ENCODE results near the gene TAC3.

TAC3 gene

DNA sequence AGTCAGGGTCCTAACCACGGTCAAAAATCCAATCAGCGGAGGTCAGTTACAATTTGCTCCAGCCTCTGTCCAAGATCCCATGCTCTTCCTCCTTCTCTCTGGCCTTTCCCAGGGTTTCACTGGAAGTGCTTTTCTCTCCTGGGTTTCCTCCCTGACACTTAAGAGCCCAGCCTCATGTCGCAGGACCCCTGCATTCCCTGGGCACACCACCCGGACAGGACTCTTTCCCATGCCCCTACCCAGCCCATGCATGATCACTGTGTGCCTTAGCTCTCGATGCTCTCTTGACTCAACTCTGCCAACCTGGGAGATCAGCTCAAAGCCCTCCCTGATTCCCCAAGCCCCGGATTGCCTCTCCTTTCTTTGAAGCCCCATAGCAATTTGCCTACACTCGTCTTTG lies 15.5 kb upstream of the TAC3 start:
- ATAC-seq, result no peak
- TF ChIP-seq, protein P1, sequence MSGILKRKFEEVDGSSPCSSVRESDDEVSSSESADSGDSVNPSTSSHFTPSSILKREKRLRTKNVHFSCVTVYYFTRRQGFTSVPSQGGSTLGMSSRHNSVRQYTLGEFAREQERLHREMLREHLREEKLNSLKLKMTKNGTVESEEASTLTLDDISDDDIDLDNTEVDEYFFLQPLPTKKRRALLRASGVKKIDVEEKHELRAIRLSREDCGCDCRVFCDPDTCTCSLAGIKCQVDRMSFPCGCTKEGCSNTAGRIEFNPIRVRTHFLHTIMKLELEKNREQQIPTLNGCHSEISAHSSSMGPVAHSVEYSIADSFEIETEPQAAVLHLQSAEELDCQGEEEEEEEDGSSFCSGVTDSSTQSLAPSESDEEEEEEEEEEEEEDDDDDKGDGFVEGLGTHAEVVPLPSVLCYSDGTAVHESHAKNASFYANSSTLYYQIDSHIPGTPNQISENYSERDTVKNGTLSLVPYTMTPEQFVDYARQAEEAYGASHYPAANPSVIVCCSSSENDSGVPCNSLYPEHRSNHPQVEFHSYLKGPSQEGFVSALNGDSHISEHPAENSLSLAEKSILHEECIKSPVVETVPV (CRISPR knock-in tag; IDR thresholded peaks at IDR 0.05), result no peak
- TF ChIP-seq ESRRG (CRISPR knock-in tag; IDR thresholded peaks at IDR 0.05), result no peak
- no peak for TF ChIP-seq RARB (CRISPR knock-in tag; IDR thresholded peaks at IDR 0.05)
- no peak for TF ChIP-seq BACH2 (CRISPR knock-in tag; IDR thresholded peaks at IDR 0.05; ENCODE audit: borderline replicate concordance)
- TF ChIP-seq ISL1 (CRISPR knock-in tag; IDR thresholded peaks at IDR 0.05), result no peak
- no peak for TF ChIP-seq CSDC2 (CRISPR knock-in tag; IDR thresholded peaks at IDR 0.05)
- no peak for TF ChIP-seq TOX (CRISPR knock-in tag; IDR thresholded peaks at IDR 0.05; ENCODE audit: borderline replicate concordance)
- TF ChIP-seq OSR1 (CRISPR knock-in tag; IDR thresholded peaks at IDR 0.05), result no peak

DNA sequence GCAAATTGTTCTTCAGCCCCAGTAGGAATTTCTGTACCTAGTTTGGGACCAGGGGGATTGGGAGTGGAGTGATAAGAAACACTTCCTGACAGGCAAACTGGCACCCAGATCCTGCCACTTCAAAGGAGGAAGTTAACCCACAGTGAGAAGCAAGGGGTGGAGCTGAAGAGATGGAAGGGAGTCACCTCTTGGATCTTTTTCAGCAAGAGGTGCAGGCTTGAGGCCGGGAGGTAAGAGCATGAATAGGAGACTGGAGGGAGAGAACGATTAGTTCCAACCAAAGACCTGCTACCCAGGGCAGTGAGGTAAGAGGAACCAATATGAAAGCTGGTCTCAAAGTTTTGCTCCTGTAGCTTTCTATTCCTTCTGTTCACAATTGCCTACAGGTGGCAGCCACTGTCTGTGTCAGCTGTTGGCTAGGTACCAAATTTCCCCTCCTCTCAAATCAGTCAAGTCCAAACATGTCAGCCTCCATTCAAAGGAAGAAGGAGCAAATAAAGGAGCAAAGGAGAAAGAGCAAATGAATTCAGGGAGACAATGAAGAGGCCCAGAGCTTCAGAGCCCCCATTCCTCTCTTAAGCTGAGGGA lies 14.9 kb upstream of the TAC3 start:
- TF ChIP-seq ZC3H10 (CRISPR knock-in tag; IDR thresholded peaks at IDR 0.05) (no peak), ARNTL (CRISPR knock-in tag; IDR thresholded peaks at IDR 0.05; ENCODE audit: borderline replicate concordance, low read depth) (no peak), ESRRG (CRISPR knock-in tag; IDR thresholded peaks at IDR 0.05) (no peak), PPARA (CRISPR knock-in tag; IDR thresholded peaks at IDR 0.05; ENCODE audit: borderline replicate concordance) (no peak)
- ATAC-seq, result no peak

DNA sequence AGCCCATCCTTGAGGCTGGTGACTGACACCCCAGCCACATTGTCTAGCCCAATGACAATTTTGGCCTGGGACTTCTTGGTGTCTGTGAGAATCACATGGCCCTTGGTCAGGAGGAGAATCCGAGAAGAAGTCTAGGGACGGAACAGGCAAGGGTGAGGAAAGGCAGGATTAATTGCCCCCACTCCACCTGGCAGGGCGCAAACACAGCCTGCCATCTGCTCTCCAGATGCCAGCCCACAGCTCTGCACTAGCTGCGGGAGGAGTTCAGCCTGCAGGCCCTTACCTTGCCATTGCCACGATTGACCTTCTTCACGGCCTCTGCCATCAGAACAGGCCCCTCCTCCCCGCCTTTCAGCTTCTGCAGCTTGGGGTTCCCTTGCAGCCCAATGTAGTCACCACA lies 13.1 kb upstream of the TAC3 start:
- ATAC-seq, result no peak
- TF ChIP-seq SNAI2 (CRISPR knock-in tag; IDR thresholded peaks at IDR 0.05), result no peak
- no peak for TF ChIP-seq ZFP30 (CRISPR knock-in tag; IDR thresholded peaks at IDR 0.05)
- no peak for TF ChIP-seq RARB (CRISPR knock-in tag; IDR thresholded peaks at IDR 0.05)
- TF ChIP-seq TOX (CRISPR knock-in tag; IDR thresholded peaks at IDR 0.05; ENCODE audit: borderline replicate concordance), result no peak
- no peak for TF ChIP-seq BACH2 (CRISPR knock-in tag; IDR thresholded peaks at IDR 0.05; ENCODE audit: borderline replicate concordance)
- TF ChIP-seq, protein P2, sequence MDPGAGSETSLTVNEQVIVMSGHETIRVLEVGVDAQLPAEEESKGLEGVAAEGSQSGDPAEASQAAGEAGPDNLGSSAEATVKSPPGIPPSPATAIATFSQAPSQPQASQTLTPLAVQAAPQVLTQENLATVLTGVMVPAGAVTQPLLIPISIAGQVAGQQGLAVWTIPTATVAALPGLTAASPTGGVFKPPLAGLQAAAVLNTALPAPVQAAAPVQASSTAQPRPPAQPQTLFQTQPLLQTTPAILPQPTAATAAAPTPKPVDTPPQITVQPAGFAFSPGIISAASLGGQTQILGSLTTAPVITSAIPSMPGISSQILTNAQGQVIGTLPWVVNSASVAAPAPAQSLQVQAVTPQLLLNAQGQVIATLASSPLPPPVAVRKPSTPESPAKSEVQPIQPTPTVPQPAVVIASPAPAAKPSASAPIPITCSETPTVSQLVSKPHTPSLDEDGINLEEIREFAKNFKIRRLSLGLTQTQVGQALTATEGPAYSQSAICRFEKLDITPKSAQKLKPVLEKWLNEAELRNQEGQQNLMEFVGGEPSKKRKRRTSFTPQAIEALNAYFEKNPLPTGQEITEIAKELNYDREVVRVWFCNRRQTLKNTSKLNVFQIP (CRISPR knock-in tag; IDR thresholded peaks at IDR 0.05; ENCODE audit: borderline replicate concordance, low read depth), result no peak
- TF ChIP-seq, protein P3, sequence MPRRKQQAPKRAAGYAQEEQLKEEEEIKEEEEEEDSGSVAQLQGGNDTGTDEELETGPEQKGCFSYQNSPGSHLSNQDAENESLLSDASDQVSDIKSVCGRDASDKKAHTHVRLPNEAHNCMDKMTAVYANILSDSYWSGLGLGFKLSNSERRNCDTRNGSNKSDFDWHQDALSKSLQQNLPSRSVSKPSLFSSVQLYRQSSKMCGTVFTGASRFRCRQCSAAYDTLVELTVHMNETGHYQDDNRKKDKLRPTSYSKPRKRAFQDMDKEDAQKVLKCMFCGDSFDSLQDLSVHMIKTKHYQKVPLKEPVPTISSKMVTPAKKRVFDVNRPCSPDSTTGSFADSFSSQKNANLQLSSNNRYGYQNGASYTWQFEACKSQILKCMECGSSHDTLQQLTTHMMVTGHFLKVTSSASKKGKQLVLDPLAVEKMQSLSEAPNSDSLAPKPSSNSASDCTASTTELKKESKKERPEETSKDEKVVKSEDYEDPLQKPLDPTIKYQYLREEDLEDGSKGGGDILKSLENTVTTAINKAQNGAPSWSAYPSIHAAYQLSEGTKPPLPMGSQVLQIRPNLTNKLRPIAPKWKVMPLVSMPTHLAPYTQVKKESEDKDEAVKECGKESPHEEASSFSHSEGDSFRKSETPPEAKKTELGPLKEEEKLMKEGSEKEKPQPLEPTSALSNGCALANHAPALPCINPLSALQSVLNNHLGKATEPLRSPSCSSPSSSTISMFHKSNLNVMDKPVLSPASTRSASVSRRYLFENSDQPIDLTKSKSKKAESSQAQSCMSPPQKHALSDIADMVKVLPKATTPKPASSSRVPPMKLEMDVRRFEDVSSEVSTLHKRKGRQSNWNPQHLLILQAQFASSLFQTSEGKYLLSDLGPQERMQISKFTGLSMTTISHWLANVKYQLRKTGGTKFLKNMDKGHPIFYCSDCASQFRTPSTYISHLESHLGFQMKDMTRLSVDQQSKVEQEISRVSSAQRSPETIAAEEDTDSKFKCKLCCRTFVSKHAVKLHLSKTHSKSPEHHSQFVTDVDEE (CRISPR knock-in tag; IDR thresholded peaks at IDR 0.05), result no peak
- no peak for TF ChIP-seq CSDC2 (CRISPR knock-in tag; IDR thresholded peaks at IDR 0.05)
- TF ChIP-seq, protein P4, sequence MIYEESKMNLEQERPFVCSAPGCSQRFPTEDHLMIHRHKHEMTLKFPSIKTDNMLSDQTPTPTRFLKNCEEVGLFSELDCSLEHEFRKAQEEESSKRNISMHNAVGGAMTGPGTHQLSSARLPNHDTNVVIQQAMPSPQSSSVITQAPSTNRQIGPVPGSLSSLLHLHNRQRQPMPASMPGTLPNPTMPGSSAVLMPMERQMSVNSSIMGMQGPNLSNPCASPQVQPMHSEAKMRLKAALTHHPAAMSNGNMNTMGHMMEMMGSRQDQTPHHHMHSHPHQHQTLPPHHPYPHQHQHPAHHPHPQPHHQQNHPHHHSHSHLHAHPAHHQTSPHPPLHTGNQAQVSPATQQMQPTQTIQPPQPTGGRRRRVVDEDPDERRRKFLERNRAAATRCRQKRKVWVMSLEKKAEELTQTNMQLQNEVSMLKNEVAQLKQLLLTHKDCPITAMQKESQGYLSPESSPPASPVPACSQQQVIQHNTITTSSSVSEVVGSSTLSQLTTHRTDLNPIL (CRISPR knock-in tag; IDR thresholded peaks at IDR 0.05; ENCODE audit: low read depth), result no peak
- no peak for TF ChIP-seq PPARA (CRISPR knock-in tag; IDR thresholded peaks at IDR 0.05; ENCODE audit: borderline replicate concordance)
- no peak for TF ChIP-seq OSR1 (CRISPR knock-in tag; IDR thresholded peaks at IDR 0.05)
- TF ChIP-seq ISL1 (CRISPR knock-in tag; IDR thresholded peaks at IDR 0.05), result no peak

DNA sequence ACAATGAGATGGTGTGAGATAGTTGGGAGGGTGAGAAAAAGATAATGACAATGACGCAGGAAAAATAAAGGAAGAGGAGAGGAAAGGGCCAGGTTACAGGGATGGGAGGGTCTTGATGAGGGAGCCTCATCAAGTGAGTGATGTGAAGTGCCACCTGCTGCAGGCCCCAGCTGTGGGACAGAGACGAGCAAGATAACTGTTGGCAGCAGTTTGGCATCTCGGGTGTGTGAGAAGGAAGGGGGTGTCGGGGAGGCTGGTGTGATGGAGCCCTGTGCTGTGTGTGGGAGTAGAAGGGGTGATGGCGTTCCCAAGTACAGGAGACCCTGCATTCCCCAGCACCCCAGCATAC lies 11.4 kb upstream of the TAC3 start:
- no peak for ATAC-seq
- TF ChIP-seq TOX (CRISPR knock-in tag; IDR thresholded peaks at IDR 0.05; ENCODE audit: borderline replicate concordance), result no peak
- TF ChIP-seq, protein P2 (CRISPR knock-in tag; IDR thresholded peaks at IDR 0.05; ENCODE audit: borderline replicate concordance, low read depth), result no peak

All from SK-N-SH treated with all-trans-retinoic acid at 6 μM for 48 hours (cell line).